PC-3 (cell line): ENCODE measurements around the gene PTOV1. TPM values are rescaled to one million over a fixed set of nuclear protein-coding genes. Genes with fewer than 3 reads are reported as not detected.
A peak's percentile ranks its signal among the peaks of the same experiment; 100 is the strongest.

ENCODE experiments used
- ATAC-seq: fragments of 200-7000 bp; cut with Tn5 transposase; 2 replicates; pipeline ENCODE4 v1.9.1; 2020; ENCODE audit warnings: mild to moderate bottlenecking, moderate library complexity
- BruUV-seq: library from RNA; stranded (reverse); fragments of 400-500 nt; replicated peaks from 2 replicates; lab custom pipeline; 2021; lab: Mats Ljungman, UMichigan
- CTCF ChIA-PET: fragments of 300-600 bp; sonication (Branson Sonifier 250); formaldehyde crosslinking; loops from one replicate; lab custom pipeline; 2022; ENCODE audit warnings: antibody characterized with exemption; lab: Charles Lee
- POLR2A ChIA-PET: fragments of 300-600 bp; sonication (Branson Sonifier 250); formaldehyde crosslinking; loops from one replicate; lab custom pipeline; 2022; ENCODE audit warnings: antibody characterized with exemption; ENCODE audit not compliant: unreplicated experiment; lab: Charles Lee
- DNase-seq: peaks from one replicate; pipeline ENCODE4 v3.0.0-alpha.2; 2015
- H2AFZ ChIP-seq: fragments of 300-600 bp; sonication (generic); 2 replicates; pipeline ENCODE4 v1.6.0; 2016; ENCODE audit warnings: antibody characterized with exemption, low read length
- H3F3A ChIP-seq: fragments of 300-600 bp; sonication (generic); one replicate; pipeline ENCODE4 v1.6.0; 2017; ENCODE audit warnings: antibody characterized with exemption, low read length, control low read depth, mild to moderate bottlenecking; ENCODE audit not compliant: unreplicated experiment
- H3K27ac ChIP-seq: fragments of 300-600 bp; sonication (generic); 2 replicates; pipeline ENCODE4 v1.5.1; 2016; ENCODE audit warnings: mild to moderate bottlenecking, low read length
- H3K27me3 ChIP-seq: fragments of 300-600 bp; sonication (generic); 2 replicates; pipeline ENCODE4 v1.6.1; 2016; ENCODE audit warnings: low read length, mixed read lengths
- H3K36me3 ChIP-seq: fragments of 300-600 bp; sonication (generic); 2 replicates; pipeline ENCODE4 v1.6.1; 2016; ENCODE audit warnings: low read depth, mixed run types, low read length, mixed read lengths
- H3K4me1 ChIP-seq: fragments of 300-600 bp; sonication (generic); 2 replicates; pipeline ENCODE4 v1.5.1; 2016; ENCODE audit warnings: low read length; ENCODE audit not compliant: insufficient read depth
- H3K4me2 ChIP-seq: fragments of 300-600 bp; sonication (generic); 2 replicates; pipeline ENCODE4 v1.6.0; 2016; ENCODE audit warnings: low read length
- H3K4me3 ChIP-seq: fragments of 300-600 bp; sonication (generic); 2 replicates; pipeline ENCODE4 v1.5.1; 2016; ENCODE audit warnings: mild to moderate bottlenecking, low read length, mixed read lengths
- H3K79me2 ChIP-seq: fragments of 300-600 bp; sonication (generic); 2 replicates; pipeline ENCODE4 v1.6.1; 2017; ENCODE audit warnings: low read length, mixed read lengths
- H3K9ac ChIP-seq: fragments of 300-600 bp; sonication (generic); 2 replicates; pipeline ENCODE4 v1.6.0; 2016; ENCODE audit warnings: mild to moderate bottlenecking, low read length
- H3K9me2 ChIP-seq: fragments of 300-600 bp; sonication (generic); replicated peaks from 2 replicates; pipeline ENCODE4 v1.6.1; 2016; ENCODE audit warnings: mixed run types, low read length, mixed read lengths
- H3K9me3 ChIP-seq: fragments of 300-600 bp; sonication (generic); 2 replicates; pipeline ENCODE4 v1.6.1; 2016; ENCODE audit warnings: low read length, mixed read lengths
- H4K20me1 ChIP-seq: fragments of 300-600 bp; sonication (generic); 2 replicates; pipeline ENCODE4 v1.6.1; 2016; ENCODE audit warnings: low read length, mixed read lengths
- EZH2 ChIP-seq: fragments of 300-600 bp; sonication (generic); IDR thresholded peaks from one replicate; pipeline ENCODE4 v1.6.1; 2017; ENCODE audit warnings: antibody characterized with exemption, mild to moderate bottlenecking, low read length; ENCODE audit not compliant: unreplicated experiment
- EZH2phosphoT487 ChIP-seq: fragments of 300-600 bp; sonication (generic); IDR thresholded peaks from 2 replicates; pipeline ENCODE4 v1.6.1; 2018; ENCODE audit warnings: mild to moderate bottlenecking, antibody characterized with exemption, low read length, borderline replicate concordance
- intact Hi-C: fragments of 100-400 bp; cut with micrococcal nuclease; formaldehyde crosslinking; loops from 2 replicates; pipeline ENCODE4 v1.9.0; 2023
- total RNA-seq: library from RNA; depleted of rRNA; stranded (reverse); fragments of >200 nt; gene quantifications from 2 replicates; pipeline ENCODE4 v1.2.3, GENCODE V29; 2014
- TF ChIP-seq, protein P1 (sequence below): fragments of 300-600 bp; sonication (generic); conservative IDR thresholded peaks from 2 replicates; pipeline ENCODE4 v1.5.1; 2017; ENCODE audit warnings: antibody characterized with exemption, low read depth, mild to moderate bottlenecking, low read length

PTOV1 gene
- total RNA-seq, 1 experiment from 2014 or later, result 148 TPM

DNA sequence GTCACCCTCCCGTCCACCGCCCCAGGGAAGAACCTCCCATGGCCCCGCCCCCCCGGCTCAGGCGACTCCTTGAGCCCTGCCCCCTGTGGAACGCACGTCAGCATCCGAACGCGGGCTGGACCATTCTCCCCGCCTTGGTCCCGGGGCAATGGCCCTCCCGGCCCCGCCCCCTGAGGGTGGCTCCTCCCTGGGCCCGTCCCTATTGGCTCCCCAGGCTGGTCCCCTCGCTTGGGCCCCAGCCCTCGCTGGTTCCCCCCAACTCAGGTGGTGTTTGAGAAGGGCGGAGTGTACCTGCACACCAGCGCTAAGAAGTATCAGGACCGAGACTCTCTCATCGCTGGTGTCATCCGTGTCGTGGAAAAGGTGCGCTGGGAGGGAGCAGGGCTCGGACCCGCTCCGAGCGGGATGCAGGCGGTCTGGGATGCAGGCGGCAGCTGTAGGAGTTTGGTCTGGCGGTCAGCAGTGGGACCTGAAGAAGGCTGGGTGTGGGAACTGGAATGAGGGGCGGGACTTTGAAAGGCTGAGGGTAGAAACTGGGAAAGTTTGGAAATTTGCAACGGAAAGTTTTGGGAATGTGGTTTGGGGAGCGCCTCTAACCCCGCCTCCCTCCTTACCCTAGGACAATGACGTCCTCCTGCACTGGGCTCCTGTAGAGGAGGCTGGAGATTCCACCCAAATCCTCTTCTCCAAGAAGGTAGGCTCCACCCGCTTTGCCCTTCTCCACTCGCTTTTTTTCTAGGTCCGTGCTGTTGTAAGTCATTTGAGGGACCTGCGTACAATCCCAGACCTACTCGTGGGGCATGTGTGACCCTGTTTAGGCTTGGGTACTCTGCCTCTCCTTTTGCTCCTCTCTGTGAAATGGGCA, 27.2 kb downstream of the PTOV1 start:
- TF ChIP-seq EZH2phosphoT487 (no peak), EZH2 (no peak)
- TF ChIP-seq, protein P1, sequence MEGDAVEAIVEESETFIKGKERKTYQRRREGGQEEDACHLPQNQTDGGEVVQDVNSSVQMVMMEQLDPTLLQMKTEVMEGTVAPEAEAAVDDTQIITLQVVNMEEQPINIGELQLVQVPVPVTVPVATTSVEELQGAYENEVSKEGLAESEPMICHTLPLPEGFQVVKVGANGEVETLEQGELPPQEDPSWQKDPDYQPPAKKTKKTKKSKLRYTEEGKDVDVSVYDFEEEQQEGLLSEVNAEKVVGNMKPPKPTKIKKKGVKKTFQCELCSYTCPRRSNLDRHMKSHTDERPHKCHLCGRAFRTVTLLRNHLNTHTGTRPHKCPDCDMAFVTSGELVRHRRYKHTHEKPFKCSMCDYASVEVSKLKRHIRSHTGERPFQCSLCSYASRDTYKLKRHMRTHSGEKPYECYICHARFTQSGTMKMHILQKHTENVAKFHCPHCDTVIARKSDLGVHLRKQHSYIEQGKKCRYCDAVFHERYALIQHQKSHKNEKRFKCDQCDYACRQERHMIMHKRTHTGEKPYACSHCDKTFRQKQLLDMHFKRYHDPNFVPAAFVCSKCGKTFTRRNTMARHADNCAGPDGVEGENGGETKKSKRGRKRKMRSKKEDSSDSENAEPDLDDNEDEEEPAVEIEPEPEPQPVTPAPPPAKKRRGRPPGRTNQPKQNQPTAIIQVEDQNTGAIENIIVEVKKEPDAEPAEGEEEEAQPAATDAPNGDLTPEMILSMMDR, result no peak
- peak overlapping the region; percentile 93 for H2AFZ ChIP-seq
- peaks cover 18% of the 10 kb centered on the region for H3K36me3 ChIP-seq
- H4K20me1 ChIP-seq, result no peaks in the 10 kb centered on the region
- H3K9ac ChIP-seq, result peak overlapping the region; percentile 98
- peak; percentile 82 for ATAC-seq
- ChIA-PET CTCF (no interaction called here), POLR2A (no interaction called here)
- peak overlapping the region; percentile 91 for H3K27ac ChIP-seq
- no peaks in the 10 kb centered on the region for H3K9me2 ChIP-seq
- peaks cover 41% of the 10 kb centered on the region for H3K79me2 ChIP-seq
- peak; percentile 99 for DNase-seq
- intact Hi-C loops, result loop anchor here (1.0 to 5.0 kb wide), 4 partner anchors 9 to 201 kb away; partner anchors contain the start of genes ATF5, NUP62 and PRMT1
- no peaks in the 10 kb centered on the region for H3K9me3 ChIP-seq
- no peaks in the 10 kb centered on the region for H3K27me3 ChIP-seq
- H3F3A ChIP-seq, result no peaks in the 10 kb centered on the region
- no TSS peak for BruUV-seq
- peak overlapping the region; percentile 98 for H3K4me2 ChIP-seq
- peak overlapping the region; percentile 93 for H3K4me3 ChIP-seq
- H3K4me1 ChIP-seq, result peaks cover 26% of the 10 kb centered on the region

DNA sequence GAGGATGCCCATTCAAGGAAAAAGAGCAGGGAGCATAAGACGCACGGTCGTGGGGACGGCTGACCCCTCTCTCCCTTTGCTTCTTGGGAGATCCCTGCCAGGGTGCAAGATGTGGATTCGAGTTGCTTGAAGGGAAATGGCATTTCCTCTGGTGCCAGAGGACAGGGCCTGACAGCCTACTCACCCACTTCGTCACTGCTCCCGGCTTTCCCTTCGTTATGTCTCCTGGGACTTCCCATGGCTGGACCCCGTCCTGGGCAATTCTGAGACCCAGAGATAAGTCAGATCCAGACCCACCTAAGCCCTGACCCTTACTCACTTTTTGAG, 27.7 kb downstream of the PTOV1 start:
- peak overlapping the region; percentile 98 for H3K9ac ChIP-seq
- H3K27ac ChIP-seq, result no peak overlapping the region
- DNase-seq (no peak), ATAC-seq (no peak)
- H3K27me3 ChIP-seq, result no peaks in the 10 kb centered on the region
- peak overlapping the region; percentile 93 for H3K4me3 ChIP-seq
- no peaks in the 10 kb centered on the region for H3F3A ChIP-seq
- ChIA-PET POLR2A (no interaction called here), CTCF (no interaction called here)
- no peak overlapping the region for H2AFZ ChIP-seq
- H3K36me3 ChIP-seq, result peaks cover 23% of the 10 kb centered on the region
- H3K4me1 ChIP-seq, result peaks cover 26% of the 10 kb centered on the region
- no peaks in the 10 kb centered on the region for H3K9me3 ChIP-seq
- no peak for TF ChIP-seq EZH2phosphoT487
- TF ChIP-seq EZH2, result no peak
- TF ChIP-seq, protein P1, result no peak
- H4K20me1 ChIP-seq, result no peaks in the 10 kb centered on the region
- no peaks in the 10 kb centered on the region for H3K9me2 ChIP-seq
- intact Hi-C loops, result loop anchor here (1.0 to 5.0 kb wide), 2 partner anchors 51 to 201 kb away; partner anchors contain the start of genes ATF5, NUP62 and PRMT1
- H3K4me2 ChIP-seq, result peak overlapping the region; percentile 98
- peaks cover 38% of the 10 kb centered on the region for H3K79me2 ChIP-seq
- BruUV-seq, result TSS peak; percentile 41
